OCI-LY7 (cell line): ENCODE data around the gene GPX6.

Experiments
- EZH2phosphoT487 ChIP-seq: fragments of 200-600 bp; sonication (generic); IDR thresholded peaks from 2 replicates; pipeline ENCODE4 v1.6.1; 2018; ENCODE audit warnings: low read depth, borderline replicate concordance, mild to moderate bottlenecking, mixed run types, antibody characterized with exemption, low read length, moderate library complexity, mixed read lengths
- TF ChIP-seq, protein P1 (sequence below): fragments of 200-600 bp; sonication (generic); conservative IDR thresholded peaks from 2 replicates; pipeline ENCODE4 v1.5.1; 2014; ENCODE audit warnings: mild to moderate bottlenecking, antibody characterized with exemption, low read length, moderate library complexity, mixed read lengths

- TF ChIP-seq, protein P1, sequence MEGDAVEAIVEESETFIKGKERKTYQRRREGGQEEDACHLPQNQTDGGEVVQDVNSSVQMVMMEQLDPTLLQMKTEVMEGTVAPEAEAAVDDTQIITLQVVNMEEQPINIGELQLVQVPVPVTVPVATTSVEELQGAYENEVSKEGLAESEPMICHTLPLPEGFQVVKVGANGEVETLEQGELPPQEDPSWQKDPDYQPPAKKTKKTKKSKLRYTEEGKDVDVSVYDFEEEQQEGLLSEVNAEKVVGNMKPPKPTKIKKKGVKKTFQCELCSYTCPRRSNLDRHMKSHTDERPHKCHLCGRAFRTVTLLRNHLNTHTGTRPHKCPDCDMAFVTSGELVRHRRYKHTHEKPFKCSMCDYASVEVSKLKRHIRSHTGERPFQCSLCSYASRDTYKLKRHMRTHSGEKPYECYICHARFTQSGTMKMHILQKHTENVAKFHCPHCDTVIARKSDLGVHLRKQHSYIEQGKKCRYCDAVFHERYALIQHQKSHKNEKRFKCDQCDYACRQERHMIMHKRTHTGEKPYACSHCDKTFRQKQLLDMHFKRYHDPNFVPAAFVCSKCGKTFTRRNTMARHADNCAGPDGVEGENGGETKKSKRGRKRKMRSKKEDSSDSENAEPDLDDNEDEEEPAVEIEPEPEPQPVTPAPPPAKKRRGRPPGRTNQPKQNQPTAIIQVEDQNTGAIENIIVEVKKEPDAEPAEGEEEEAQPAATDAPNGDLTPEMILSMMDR, result no peak
- TF ChIP-seq EZH2phosphoT487, result no peak
Observed at GRCh38 chr6:28541996-28542395, 26.4 kb upstream of the GPX6 start.
